ENCODE results near the gene CCDC134.
A peak's percentile ranks its signal among the peaks of the same experiment; 100 is the strongest.

The CCDC134 gene

DNA sequence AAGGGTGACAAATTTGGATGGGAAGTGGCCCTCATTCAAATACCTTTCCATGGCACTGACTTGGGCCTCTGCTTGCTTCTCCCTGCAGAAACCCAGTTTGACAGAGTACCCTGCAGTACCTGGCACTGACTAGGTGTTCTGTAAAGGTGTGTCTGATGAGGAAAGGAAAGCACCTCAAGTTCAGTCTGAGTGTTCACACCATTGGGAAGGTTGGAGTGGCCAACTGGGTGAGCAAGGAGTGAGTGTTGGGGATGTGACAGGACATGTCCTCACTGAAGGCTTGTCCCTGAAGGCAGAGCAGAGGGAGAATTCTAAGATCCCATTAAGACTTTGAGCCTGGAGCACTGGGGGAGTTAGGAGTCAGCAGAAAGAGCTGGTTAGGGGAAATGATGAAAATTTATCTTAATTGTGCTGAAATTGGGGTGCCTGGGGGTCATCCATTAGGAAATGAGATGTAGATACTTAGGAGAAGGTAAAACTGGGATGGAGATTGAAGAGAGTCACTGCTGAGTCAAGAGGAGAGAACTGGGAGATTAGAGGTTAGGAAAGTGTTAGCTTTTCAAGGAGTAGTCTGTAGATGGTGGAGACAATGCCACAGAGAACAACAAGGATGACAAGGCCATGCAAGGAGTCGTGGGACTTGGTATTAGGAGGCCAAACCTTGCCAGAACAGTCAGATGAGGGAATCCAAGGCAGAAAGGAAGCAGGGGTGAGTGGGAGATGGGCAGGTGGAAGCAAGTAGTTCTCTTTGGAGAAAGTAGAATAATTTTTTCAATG, 38.6 kb downstream of the CCDC134 start:
- Mint-ChIP-seq H3K27me3 (ENCODE audit: low read depth) (no peaks in the 10 kb centered on the region), H3K9me3 (no peaks in the 10 kb centered on the region), H3K27ac (peak overlapping the region; percentile 57), H3K4me3 (no peak overlapping the region), H3K4me1 (ENCODE audit: low read depth) (peaks cover 66% of the 10 kb centered on the region), H3K36me3 (ENCODE audit: low read depth) (peaks cover 43% of the 10 kb centered on the region)

DNA sequence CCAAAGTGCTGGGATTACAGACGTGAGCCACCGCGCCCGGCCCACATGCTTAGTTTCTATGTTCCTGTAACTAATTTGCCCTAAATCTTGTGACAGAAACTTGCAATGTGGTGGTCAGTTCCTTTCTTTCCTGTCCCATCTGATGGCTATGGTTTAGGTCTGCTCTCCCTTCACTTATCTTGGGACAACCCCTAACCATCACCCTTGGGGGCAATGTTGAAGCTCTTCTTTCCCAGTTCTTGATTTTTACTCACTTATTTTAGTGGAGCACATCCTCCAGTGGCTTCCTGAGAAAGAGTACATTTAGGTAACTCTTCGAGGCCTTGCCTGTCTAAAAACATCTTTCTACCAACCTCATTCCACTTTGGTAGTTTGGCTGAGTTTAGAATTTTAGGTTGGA, 39.7 kb downstream of the CCDC134 start:
- H3K4me1 Mint-ChIP-seq (ENCODE audit: low read depth), result peaks cover 67% of the 10 kb centered on the region
- peaks cover 38% of the 10 kb centered on the region for H3K36me3 Mint-ChIP-seq (ENCODE audit: low read depth)
- peak overlapping the region; percentile 76 for H3K27ac Mint-ChIP-seq
- no peaks in the 10 kb centered on the region for H3K9me3 Mint-ChIP-seq
- no peaks in the 10 kb centered on the region for H3K27me3 Mint-ChIP-seq (ENCODE audit: low read depth)
- no peak overlapping the region for H3K4me3 Mint-ChIP-seq

DNA sequence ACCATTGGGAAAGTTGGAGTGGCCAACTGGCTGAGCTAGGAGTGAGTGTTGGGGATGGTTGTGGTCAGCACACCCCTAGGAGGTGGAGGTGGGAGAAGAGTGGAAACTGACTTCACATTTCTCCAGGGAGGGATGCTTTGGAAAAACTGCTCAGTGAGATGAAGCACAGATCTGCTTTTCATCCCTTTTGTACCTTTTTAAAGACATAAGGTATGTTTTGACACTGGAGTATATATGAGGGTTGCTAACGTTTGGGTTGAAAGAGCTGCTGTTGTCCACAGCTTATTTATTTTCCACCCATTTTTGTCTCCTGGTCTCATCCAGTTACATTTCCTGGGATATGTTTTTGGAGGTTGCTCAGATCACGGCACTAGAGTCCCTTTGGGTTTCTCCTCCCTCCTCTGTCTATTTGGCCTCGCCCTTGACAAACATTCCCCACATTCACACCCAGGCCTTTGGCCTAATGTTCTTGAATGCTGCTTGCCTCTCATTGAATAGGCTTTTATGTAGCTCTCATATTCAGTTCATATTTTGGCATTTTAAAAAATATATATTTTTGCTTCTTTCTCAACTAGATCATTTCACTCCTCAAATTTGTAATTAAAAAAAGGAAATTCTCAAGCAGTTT, 40.7 kb downstream of the CCDC134 start:
- no peaks in the 10 kb centered on the region for H3K9me3 Mint-ChIP-seq
- peaks cover 35% of the 10 kb centered on the region for H3K36me3 Mint-ChIP-seq (ENCODE audit: low read depth)
- peaks cover 71% of the 10 kb centered on the region for H3K4me1 Mint-ChIP-seq (ENCODE audit: low read depth)
- H3K27me3 Mint-ChIP-seq (ENCODE audit: low read depth), result no peaks in the 10 kb centered on the region
- no peak overlapping the region for H3K27ac Mint-ChIP-seq
- no peak overlapping the region for H3K4me3 Mint-ChIP-seq

DNA sequence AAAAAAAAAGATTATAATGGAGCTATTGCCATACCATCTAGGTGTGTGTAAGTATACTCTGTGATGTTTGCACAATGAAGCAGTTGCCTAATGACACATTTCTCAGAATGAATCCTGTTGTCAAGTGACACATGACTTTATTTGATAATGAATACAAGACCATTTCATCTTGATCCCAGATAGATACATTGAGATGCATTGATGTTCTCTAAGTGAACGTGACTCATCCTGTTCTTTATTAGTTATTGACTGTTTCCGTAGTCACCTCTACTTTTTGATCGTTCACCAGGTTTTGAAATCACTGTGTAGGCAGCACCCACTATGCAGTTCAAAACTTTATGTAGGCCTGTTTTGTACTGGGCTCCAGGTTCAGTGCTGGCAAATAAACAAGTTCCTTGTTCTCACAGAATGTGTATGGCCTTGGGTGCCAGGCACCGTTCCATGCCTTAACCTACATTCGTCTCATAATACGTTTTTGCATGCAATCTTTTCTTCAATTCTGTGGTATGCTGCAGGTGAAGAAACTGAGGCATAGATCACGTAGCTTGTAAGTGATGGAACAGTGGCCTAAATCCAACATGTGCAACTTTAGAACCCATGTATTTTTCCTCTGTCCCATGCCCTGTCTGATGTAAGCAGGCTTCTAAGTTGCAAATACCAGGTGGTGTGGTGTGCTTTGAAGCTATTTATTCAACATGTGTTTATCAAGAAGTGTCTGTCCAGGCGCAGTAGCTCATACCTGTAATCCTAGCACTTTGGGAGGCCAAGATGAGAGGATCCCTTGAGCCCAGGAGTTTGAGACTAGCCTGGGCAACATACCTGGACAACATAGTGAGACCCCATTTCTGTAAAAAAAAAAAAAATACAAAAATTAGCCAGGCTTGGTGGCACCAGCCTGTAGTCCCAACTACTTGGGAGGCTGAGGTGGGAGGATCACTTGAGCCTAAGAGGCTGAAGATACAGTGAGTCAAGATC, 42.8 kb downstream of the CCDC134 start:
- peaks cover 23% of the 10 kb centered on the region for H3K36me3 Mint-ChIP-seq (ENCODE audit: low read depth)
- H3K27ac Mint-ChIP-seq, result peak overlapping the region; percentile 33
- H3K4me1 Mint-ChIP-seq (ENCODE audit: low read depth), result peaks cover 70% of the 10 kb centered on the region
- H3K9me3 Mint-ChIP-seq, result no peaks in the 10 kb centered on the region
- no peak overlapping the region for H3K4me3 Mint-ChIP-seq
- H3K27me3 Mint-ChIP-seq (ENCODE audit: low read depth), result no peaks in the 10 kb centered on the region

DNA sequence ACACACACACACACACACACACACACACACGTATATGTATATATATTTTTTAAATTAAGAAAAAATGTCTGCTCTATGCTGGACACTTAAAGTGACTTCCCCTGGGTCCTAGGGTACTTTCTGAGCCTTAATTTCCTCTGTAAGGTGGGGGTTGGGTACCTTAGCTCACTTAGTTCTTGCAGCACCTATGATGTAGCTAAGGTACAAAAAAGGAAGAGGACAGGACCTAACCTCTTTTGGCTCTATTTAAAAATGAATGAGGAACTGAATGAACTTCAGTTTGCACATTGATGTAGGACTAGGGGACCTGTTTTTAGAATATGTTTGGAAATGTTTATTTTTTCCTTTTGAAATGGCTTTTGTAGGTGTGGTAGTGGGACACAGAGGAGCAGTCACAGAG, 43.6 kb downstream of the CCDC134 start:
- Mint-ChIP-seq H3K27me3 (ENCODE audit: low read depth) (no peaks in the 10 kb centered on the region), H3K4me1 (ENCODE audit: low read depth) (peaks cover 69% of the 10 kb centered on the region), H3K27ac (peak overlapping the region; percentile 62), H3K4me3 (no peak overlapping the region), H3K9me3 (no peaks in the 10 kb centered on the region), H3K36me3 (ENCODE audit: low read depth) (peaks cover 20% of the 10 kb centered on the region)

DNA sequence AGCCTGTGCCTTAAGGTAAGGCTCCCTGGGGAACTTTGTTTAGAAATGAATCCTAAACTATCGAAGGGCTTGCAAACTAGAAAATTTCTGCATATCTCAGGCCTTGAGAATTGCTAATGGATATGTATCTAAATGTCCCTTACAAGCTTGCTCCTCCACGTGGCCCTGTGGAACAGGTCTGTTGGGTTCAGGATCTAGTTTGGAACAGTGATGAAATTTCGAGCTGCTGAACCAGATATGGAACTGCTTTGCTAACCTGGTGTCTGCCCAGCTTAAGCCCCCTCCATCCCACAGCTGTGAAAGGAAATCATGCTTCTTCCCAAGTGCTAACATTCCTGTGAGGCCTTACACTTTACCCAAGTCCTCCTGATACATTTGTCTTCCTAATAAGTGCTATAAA, 44.0 kb downstream of the CCDC134 start:
- Mint-ChIP-seq H3K4me1 (ENCODE audit: low read depth) (peaks cover 66% of the 10 kb centered on the region), H3K27ac (peak overlapping the region; percentile 62), H3K36me3 (ENCODE audit: low read depth) (peaks cover 15% of the 10 kb centered on the region), H3K4me3 (no peak overlapping the region), H3K27me3 (ENCODE audit: low read depth) (no peaks in the 10 kb centered on the region), H3K9me3 (no peaks in the 10 kb centered on the region)

DNA sequence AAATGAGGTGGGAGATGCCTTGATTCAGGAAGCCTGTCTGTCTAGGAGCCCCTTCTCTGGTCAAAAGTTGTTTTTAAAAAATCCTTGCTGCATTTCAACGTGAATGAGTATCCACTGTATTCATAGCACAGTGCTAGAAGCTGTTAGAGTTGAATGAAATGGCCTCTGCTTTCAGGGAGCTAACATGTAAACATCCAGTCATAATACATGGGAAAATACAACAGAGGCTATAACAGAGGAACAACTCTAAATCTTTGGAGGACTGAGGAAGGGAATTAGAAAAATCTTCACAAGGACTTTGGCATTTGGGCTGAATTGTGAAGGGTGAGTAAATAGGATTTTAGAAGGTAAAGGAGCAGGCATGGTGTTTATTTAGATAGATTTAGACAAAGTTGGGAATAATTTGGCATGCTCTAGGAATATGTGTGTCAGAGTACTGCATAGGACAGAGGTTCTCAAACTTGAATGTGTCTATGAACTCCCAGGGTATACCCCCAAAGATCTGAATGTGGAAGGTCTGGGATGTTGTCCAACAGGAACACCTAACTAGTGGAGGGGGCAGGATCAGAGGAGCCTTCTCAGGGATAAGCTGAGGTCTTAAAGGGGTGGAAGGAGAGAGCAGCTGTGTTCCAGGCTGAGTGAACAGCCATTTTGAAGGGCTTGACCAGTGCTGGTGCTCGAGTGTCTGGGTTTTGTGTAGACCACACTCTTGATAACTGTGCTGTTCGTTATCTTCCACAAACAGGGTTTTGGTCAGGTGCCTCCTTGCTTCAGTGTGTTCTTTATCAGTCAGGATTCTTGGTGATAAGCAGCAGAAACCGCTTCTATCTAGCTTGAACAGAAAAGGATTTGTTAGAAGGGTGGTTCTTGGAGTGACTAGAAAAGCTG, 45.1 kb downstream of the CCDC134 start:
- Mint-ChIP-seq H3K4me3 (no peak overlapping the region), H3K4me1 (ENCODE audit: low read depth) (peaks cover 62% of the 10 kb centered on the region), H3K36me3 (ENCODE audit: low read depth) (peaks cover 13% of the 10 kb centered on the region), H3K27me3 (ENCODE audit: low read depth) (no peaks in the 10 kb centered on the region), H3K27ac (peak overlapping the region; percentile 12), H3K9me3 (no peaks in the 10 kb centered on the region)

DNA sequence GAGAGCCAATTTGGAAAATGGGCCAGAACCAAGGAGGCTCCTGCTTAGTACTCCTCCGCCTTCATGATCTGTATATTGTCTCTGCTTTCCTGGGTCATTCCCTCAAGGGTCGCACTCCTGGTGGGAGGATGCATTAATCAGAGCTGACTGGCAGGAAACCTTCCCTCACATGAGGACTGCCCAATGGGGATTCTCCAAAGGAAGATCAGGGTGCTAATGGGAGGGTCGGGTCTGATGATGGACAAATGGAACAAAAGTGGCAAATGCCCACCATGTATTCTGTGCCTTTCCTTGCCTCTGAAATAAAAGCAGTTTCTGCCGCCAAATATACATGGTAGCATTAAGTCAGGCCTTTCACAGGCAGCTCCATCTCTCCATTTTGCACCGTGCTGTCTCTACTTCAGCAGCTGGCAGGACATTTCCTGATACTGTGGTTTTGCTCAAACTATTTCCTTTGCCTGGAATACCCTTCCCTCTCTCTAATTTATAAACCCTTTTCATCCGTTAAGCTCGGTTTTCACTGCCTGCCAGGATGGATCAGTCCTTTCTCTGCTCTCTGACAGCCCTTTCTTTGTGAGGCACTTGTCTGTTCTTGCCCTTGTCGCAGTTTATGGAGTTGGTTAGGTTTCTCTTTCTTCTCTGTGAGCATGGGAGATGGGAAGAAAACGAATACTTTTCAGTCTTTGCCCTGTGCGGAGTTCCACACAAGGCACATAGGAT, 45.9 kb downstream of the CCDC134 start:
- peaks cover 56% of the 10 kb centered on the region for H3K4me1 Mint-ChIP-seq (ENCODE audit: low read depth)
- H3K36me3 Mint-ChIP-seq (ENCODE audit: low read depth), result peaks cover 7% of the 10 kb centered on the region
- no peaks in the 10 kb centered on the region for H3K27me3 Mint-ChIP-seq (ENCODE audit: low read depth)
- no peak overlapping the region for H3K4me3 Mint-ChIP-seq
- no peaks in the 10 kb centered on the region for H3K9me3 Mint-ChIP-seq
- peak overlapping the region; percentile 64 for H3K27ac Mint-ChIP-seq

DNA sequence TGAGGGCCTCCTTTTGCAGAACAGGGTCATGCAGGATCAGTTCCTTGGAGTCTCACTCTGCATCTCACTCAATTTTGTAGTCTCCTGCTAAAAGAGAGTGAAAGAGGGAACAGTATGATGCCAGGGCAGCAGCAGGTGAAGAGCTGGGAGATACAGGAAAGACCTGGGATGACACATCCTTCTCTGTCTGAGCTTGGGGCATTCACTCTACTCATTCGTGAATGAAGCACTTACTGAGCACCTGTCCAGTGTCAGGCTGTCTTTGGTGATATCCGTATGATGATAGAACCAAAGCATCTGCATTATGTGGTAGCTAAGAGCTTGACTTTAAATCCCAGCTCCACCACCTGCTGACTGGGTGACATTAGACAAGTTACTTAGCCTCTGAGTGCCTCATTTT, 46.8 kb downstream of the CCDC134 start:
- H3K4me3 Mint-ChIP-seq, result no peak overlapping the region
- peaks cover 52% of the 10 kb centered on the region for H3K4me1 Mint-ChIP-seq (ENCODE audit: low read depth)
- no peaks in the 10 kb centered on the region for H3K27me3 Mint-ChIP-seq (ENCODE audit: low read depth)
- H3K36me3 Mint-ChIP-seq (ENCODE audit: low read depth), result peaks cover 5% of the 10 kb centered on the region
- no peaks in the 10 kb centered on the region for H3K9me3 Mint-ChIP-seq
- peak overlapping the region; percentile 64 for H3K27ac Mint-ChIP-seq

DNA sequence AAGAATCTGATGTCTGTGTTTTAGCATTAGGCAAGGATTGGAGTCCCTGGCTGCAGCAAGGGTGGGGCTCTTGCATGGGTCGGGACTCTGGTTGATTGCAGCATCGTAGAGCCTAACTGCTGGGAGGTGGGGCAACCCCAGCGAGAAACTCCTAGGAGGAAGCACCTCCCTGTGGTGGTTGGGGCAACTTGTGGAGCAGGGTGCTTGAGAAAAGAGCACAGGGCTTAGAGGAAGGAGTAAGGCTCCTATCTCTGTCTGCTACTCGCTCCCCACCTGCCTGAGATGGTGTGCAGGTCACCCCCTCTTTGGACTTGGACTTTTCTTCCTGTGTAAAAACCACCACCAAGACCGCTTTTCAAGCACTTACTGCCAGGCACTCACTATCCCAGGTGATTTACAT, 48.0 kb downstream of the CCDC134 start:
- H3K9me3 Mint-ChIP-seq, result no peaks in the 10 kb centered on the region
- no peak overlapping the region for H3K27ac Mint-ChIP-seq
- H3K36me3 Mint-ChIP-seq (ENCODE audit: low read depth), result peaks cover 7% of the 10 kb centered on the region
- peaks cover 51% of the 10 kb centered on the region for H3K4me1 Mint-ChIP-seq (ENCODE audit: low read depth)
- H3K27me3 Mint-ChIP-seq (ENCODE audit: low read depth), result no peaks in the 10 kb centered on the region
- H3K4me3 Mint-ChIP-seq, result no peak overlapping the region

DNA sequence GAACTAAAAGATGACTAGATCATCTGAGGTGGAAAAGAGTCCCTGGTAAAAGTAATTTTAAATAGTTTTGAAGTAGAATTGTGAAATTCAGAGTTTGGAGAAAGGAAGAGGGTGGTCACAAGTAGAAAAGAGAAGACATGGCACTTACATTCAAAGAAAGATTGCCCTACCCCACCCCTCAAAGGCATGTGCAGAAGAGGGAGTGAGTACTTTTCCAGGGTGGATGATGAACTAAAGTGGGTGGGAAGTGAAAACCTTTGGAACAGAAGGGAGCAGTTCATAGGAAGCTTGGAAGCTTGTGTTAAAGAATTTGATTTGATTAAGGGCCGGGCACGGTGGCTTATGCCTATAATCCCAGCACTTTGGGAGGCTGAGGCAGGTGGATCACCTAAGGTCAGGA, 56.0 kb downstream of the CCDC134 start:
- peaks cover 59% of the 10 kb centered on the region for H3K4me1 Mint-ChIP-seq (ENCODE audit: low read depth)

DNA sequence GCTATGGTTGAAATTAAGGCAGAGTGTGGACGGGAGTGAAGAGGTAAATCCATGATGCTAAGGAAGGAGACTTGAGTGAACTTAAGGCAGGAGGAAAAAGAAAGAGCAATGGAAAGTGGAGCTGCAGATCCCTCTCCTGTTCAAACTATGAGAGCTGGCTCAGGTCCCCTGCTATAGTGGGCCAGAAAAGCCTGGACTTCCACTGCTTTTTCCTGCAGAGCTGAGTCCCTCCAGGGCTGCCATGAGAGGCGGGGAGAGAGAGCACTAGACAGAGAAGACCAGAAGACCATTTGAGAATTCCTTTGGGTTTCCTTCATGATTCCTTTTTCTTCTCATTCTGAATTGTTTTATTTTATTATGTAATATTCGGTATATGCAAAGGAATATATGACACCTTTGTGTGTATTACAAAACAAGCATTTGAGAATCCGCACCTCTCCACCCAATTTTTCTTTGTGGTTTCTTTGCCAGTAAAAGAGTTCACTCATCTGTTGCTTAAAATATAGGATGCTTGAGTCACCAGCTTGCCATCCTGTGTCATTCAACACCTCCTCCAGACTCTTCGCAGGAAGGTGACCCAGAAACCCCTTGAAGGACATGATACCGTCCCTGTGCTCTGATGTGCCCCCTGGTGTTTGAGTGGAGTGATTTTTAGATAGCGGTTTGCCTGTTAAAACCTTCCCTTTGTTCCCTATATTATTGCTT, 56.8 kb downstream of the CCDC134 start:
- peaks cover 62% of the 10 kb centered on the region for H3K4me1 Mint-ChIP-seq (ENCODE audit: low read depth)
- H3K36me3 Mint-ChIP-seq (ENCODE audit: low read depth), result peaks cover 14% of the 10 kb centered on the region
- no peaks in the 10 kb centered on the region for H3K27me3 Mint-ChIP-seq (ENCODE audit: low read depth)
- H3K27ac Mint-ChIP-seq, result peak overlapping the region; percentile 89
- peak overlapping the region; percentile 60 for H3K4me3 Mint-ChIP-seq
- H3K9me3 Mint-ChIP-seq, result no peaks in the 10 kb centered on the region

More for the DNA sequence above, 56.0 kb downstream of the CCDC134 start:
- no peak overlapping the region for H3K4me3 Mint-ChIP-seq
- H3K9me3 Mint-ChIP-seq, result no peaks in the 10 kb centered on the region
- peaks cover 14% of the 10 kb centered on the region for H3K36me3 Mint-ChIP-seq (ENCODE audit: low read depth)
- H3K27me3 Mint-ChIP-seq (ENCODE audit: low read depth), result no peaks in the 10 kb centered on the region
- peak overlapping the region; percentile 89 for H3K27ac Mint-ChIP-seq

DNA sequence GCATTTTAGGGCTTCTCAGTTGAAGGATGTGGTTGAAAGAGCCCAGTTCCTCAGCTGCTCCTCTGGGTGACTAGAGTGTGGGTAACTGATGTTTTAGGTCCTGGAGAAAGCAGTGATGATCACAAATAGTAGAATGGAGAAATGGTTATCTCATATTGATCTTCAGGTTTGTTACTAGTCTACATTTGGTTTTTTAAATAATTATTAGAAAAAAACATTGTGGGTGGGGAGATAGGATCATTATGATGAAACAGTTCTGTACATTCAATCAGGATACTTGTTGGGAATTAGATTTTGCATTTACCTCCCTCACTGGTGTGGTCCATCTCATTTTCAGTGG, 57.4 kb downstream of the CCDC134 start:
- H3K27me3 Mint-ChIP-seq (ENCODE audit: low read depth), result no peaks in the 10 kb centered on the region
- H3K27ac Mint-ChIP-seq, result peak overlapping the region; percentile 89

More for the DNA sequence above, 57.4 kb downstream of the CCDC134 start:
- Mint-ChIP-seq H3K36me3 (ENCODE audit: low read depth) (peaks cover 12% of the 10 kb centered on the region), H3K4me1 (ENCODE audit: low read depth) (peaks cover 65% of the 10 kb centered on the region), H3K4me3 (peak overlapping the region; percentile 68), H3K9me3 (no peaks in the 10 kb centered on the region)
